Measurements from ENCODE around the gene GOLGA1. TPM values are rescaled to one million over a fixed set of nuclear protein-coding genes. Genes with fewer than 3 reads are reported as not detected.

GOLGA1 gene
- total and polyA plus RNA-seq, 4 donors, result 7.9 to 20.4 (median 13.3) TPM

- DNase-seq (no peak), ATAC-seq (ENCODE audit: low FRiP score) (no peak)
- no peaks in the 10 kb centered on the region for H3K27me3 ChIP-seq (ENCODE audit: control insufficient read depth in 1 of 2, insufficient read depth in 2 of 2, low read length in 1 of 2)
- no peak overlapping the region for H3K27ac ChIP-seq (ENCODE audit: low read depth in 1 of 2, low read length in 2 of 2)
- H3K36me3 ChIP-seq (ENCODE audit: control insufficient read depth in 1 of 2, insufficient read depth in 2 of 2, low read length in 1 of 2), result peaks cover 0 to 5% of the 10 kb centered on the region in 2 donors
- intact Hi-C loops (cut with DNase I), result no loop called here
- H3K4me1 ChIP-seq (ENCODE audit: control insufficient read depth in 1 of 2, insufficient read depth in 2 of 2, low read length in 2 of 2), result no peaks in the 10 kb centered on the region
- peak overlapping the region in 1 of 2 donors; percentile 5 for H3K4me3 ChIP-seq (ENCODE audit: low read length in 2 of 2)
- WGBS, 2 donors, result 10 to 16% methylated on average over 12 of the region's 12 CpGs
- no peaks in the 10 kb centered on the region for H3K9me3 ChIP-seq (ENCODE audit: control insufficient read depth, low read length)
Measured at GRCh38 chr9:124860582-124861341, 80.1 kb downstream of the GOLGA1 start.

- Histone ChIP-seq H3K4me1 (ENCODE audit: control insufficient read depth in 1 of 2, insufficient read depth in 2 of 2, low read length in 2 of 2) (no peaks in the 10 kb centered on the region), H3K9me3 (ENCODE audit: control insufficient read depth, low read length) (no peaks in the 10 kb centered on the region), H3K27me3 (ENCODE audit: control insufficient read depth in 1 of 2, insufficient read depth in 2 of 2, low read length in 1 of 2) (no peaks in the 10 kb centered on the region), H3K4me3 (ENCODE audit: low read length in 2 of 2) (no peak overlapping the region), H3K27ac (ENCODE audit: low read depth in 1 of 2, low read length in 2 of 2) (no peak overlapping the region), H3K36me3 (ENCODE audit: control insufficient read depth in 1 of 2, insufficient read depth in 2 of 2, low read length in 1 of 2) (peaks cover 0 to 5% of the 10 kb centered on the region in 2 donors)
- 62 to 65% methylated on average over 10 of the region's 10 CpGs for WGBS, 2 donors
- no peak for DNase-seq
- intact Hi-C loops (cut with DNase I), result no loop called here
- no peak for ATAC-seq (ENCODE audit: low FRiP score)
Measured at GRCh38 chr9:124859803-124860581, 80.9 kb downstream of the GOLGA1 start.

- no peak for ATAC-seq (ENCODE audit: low FRiP score)
- H3K27ac ChIP-seq (ENCODE audit: low read depth in 1 of 2, low read length in 2 of 2), result no peak overlapping the region
- peaks cover 0 to 5% of the 10 kb centered on the region in 2 donors for H3K36me3 ChIP-seq (ENCODE audit: control insufficient read depth in 1 of 2, insufficient read depth in 2 of 2, low read length in 1 of 2)
- no peak for DNase-seq
- WGBS, 2 donors, result 67 to 68% methylated on average over 9 of the region's 9 CpGs
- H3K4me3 ChIP-seq (ENCODE audit: low read length in 2 of 2), result no peak overlapping the region
- intact Hi-C loops (cut with DNase I), result no loop called here
- no peaks in the 10 kb centered on the region for H3K27me3 ChIP-seq (ENCODE audit: control insufficient read depth in 1 of 2, insufficient read depth in 2 of 2, low read length in 1 of 2)
- no peaks in the 10 kb centered on the region for H3K4me1 ChIP-seq (ENCODE audit: control insufficient read depth in 1 of 2, insufficient read depth in 2 of 2, low read length in 2 of 2)
- H3K9me3 ChIP-seq (ENCODE audit: control insufficient read depth, low read length), result no peaks in the 10 kb centered on the region
Measured at GRCh38 chr9:124858330-124859046, 82.4 kb downstream of the GOLGA1 start.

- H3K27me3 ChIP-seq (ENCODE audit: control insufficient read depth in 1 of 2, insufficient read depth in 2 of 2, low read length in 1 of 2), result no peaks in the 10 kb centered on the region
- ATAC-seq (ENCODE audit: low FRiP score) (no peak), DNase-seq (no peak)
- H3K9me3 ChIP-seq (ENCODE audit: control insufficient read depth, low read length), result no peaks in the 10 kb centered on the region
- 86 to 87% methylated on average over 24 of the region's 24 CpGs for WGBS, 2 donors
- no peak overlapping the region for H3K27ac ChIP-seq (ENCODE audit: low read depth in 1 of 2, low read length in 2 of 2)
- H3K4me3 ChIP-seq (ENCODE audit: low read length in 2 of 2), result no peak overlapping the region
- no peaks in the 10 kb centered on the region for H3K4me1 ChIP-seq (ENCODE audit: control insufficient read depth in 1 of 2, insufficient read depth in 2 of 2, low read length in 2 of 2)
- intact Hi-C loops (cut with DNase I), result no loop called here
- peaks cover 0 to 5% of the 10 kb centered on the region in 2 donors for H3K36me3 ChIP-seq (ENCODE audit: control insufficient read depth in 1 of 2, insufficient read depth in 2 of 2, low read length in 1 of 2)
Measured at GRCh38 chr9:124857533-124858162, 83.2 kb downstream of the GOLGA1 start.

GRCh38 chr9:124855944-124856765 is 84.7 kb downstream of the GOLGA1 start:
- no peak overlapping the region for H3K27ac ChIP-seq (ENCODE audit: low read depth in 1 of 2, low read length in 2 of 2)
- WGBS, 2 donors, result 54 to 64% methylated on average over 16 of the region's 16 CpGs
- H3K9me3 ChIP-seq (ENCODE audit: control insufficient read depth, low read length), result no peaks in the 10 kb centered on the region
- intact Hi-C loops (cut with DNase I), result no loop called here
- H3K36me3 ChIP-seq (ENCODE audit: control insufficient read depth in 1 of 2, insufficient read depth in 2 of 2, low read length in 1 of 2), result peaks cover 0 to 5% of the 10 kb centered on the region in 2 donors
- ATAC-seq (ENCODE audit: low FRiP score) (no peak), DNase-seq (no peak)
- H3K4me1 ChIP-seq (ENCODE audit: control insufficient read depth in 1 of 2, insufficient read depth in 2 of 2, low read length in 2 of 2), result no peaks in the 10 kb centered on the region
- no peaks in the 10 kb centered on the region for H3K27me3 ChIP-seq (ENCODE audit: control insufficient read depth in 1 of 2, insufficient read depth in 2 of 2, low read length in 1 of 2)
- H3K4me3 ChIP-seq (ENCODE audit: low read length in 2 of 2), result no peak overlapping the region

- Histone ChIP-seq H3K27me3 (ENCODE audit: control insufficient read depth in 1 of 2, insufficient read depth in 2 of 2, low read length in 1 of 2) (no peaks in the 10 kb centered on the region), H3K36me3 (ENCODE audit: control insufficient read depth in 1 of 2, insufficient read depth in 2 of 2, low read length in 1 of 2) (peaks cover 0 to 5% of the 10 kb centered on the region in 2 donors), H3K27ac (ENCODE audit: low read depth in 1 of 2, low read length in 2 of 2) (no peak overlapping the region), H3K9me3 (ENCODE audit: control insufficient read depth, low read length) (no peaks in the 10 kb centered on the region), H3K4me3 (ENCODE audit: low read length in 2 of 2) (no peak overlapping the region), H3K4me1 (ENCODE audit: control insufficient read depth in 1 of 2, insufficient read depth in 2 of 2, low read length in 2 of 2) (no peaks in the 10 kb centered on the region)
- ATAC-seq (ENCODE audit: low FRiP score) (no peak), DNase-seq (peak in 1 of 2 donors; percentile 42)
- WGBS, 2 donors, result 75 to 81% methylated on average over 18 of the region's 18 CpGs
- intact Hi-C loops (cut with DNase I), result no loop called here
Measured at GRCh38 chr9:124855566-124855943, 85.3 kb downstream of the GOLGA1 start.

GRCh38 chr9:124854822-124855221 is 86.1 kb downstream of the GOLGA1 start:
- intact Hi-C loops (cut with DNase I), result no loop called here
- no peak for ATAC-seq (ENCODE audit: low FRiP score)
- 53 to 59% methylated on average over 7 of the region's 7 CpGs for WGBS, 2 donors

GRCh38 chr9:124854161-124854560 is 86.7 kb downstream of the GOLGA1 start:
- 85 to 88% methylated on average over 8 of the region's 8 CpGs for WGBS, 2 donors
- intact Hi-C loops (cut with DNase I), result no loop called here
- H3K27me3 ChIP-seq (ENCODE audit: control insufficient read depth in 1 of 2, insufficient read depth in 2 of 2, low read length in 1 of 2), result no peaks in the 10 kb centered on the region
- H3K36me3 ChIP-seq (ENCODE audit: control insufficient read depth in 1 of 2, insufficient read depth in 2 of 2, low read length in 1 of 2), result peaks cover 0 to 5% of the 10 kb centered on the region in 2 donors
- H3K27ac ChIP-seq (ENCODE audit: low read depth in 1 of 2, low read length in 2 of 2), result no peak overlapping the region
- no peaks in the 10 kb centered on the region for H3K9me3 ChIP-seq (ENCODE audit: control insufficient read depth, low read length)
- ATAC-seq (ENCODE audit: low FRiP score) (no peak), DNase-seq (peak in 1 of 2 donors; percentile 45)
- no peak overlapping the region for H3K4me3 ChIP-seq (ENCODE audit: low read length in 2 of 2)
- no peaks in the 10 kb centered on the region for H3K4me1 ChIP-seq (ENCODE audit: control insufficient read depth in 1 of 2, insufficient read depth in 2 of 2, low read length in 2 of 2)

More at GRCh38 chr9:124854822-124855221, 86.1 kb downstream of the GOLGA1 start:
- no peaks in the 10 kb centered on the region for H3K9me3 ChIP-seq (ENCODE audit: control insufficient read depth, low read length)
- no peak overlapping the region for H3K4me3 ChIP-seq (ENCODE audit: low read length in 2 of 2)
- no peaks in the 10 kb centered on the region for H3K4me1 ChIP-seq (ENCODE audit: control insufficient read depth in 1 of 2, insufficient read depth in 2 of 2, low read length in 2 of 2)
- H3K36me3 ChIP-seq (ENCODE audit: control insufficient read depth in 1 of 2, insufficient read depth in 2 of 2, low read length in 1 of 2), result peaks cover 0 to 5% of the 10 kb centered on the region in 2 donors
- no peak overlapping the region for H3K27ac ChIP-seq (ENCODE audit: low read depth in 1 of 2, low read length in 2 of 2)
- DNase-seq, result no peak
- H3K27me3 ChIP-seq (ENCODE audit: control insufficient read depth in 1 of 2, insufficient read depth in 2 of 2, low read length in 1 of 2), result no peaks in the 10 kb centered on the region
